NCI-H524 (cell line): ENCODE results near the gene HSD17B8.

ENCODE experiments used
- DNase-seq, 2 experiments: peaks; one replicate each; lab custom pipeline; 2025; lab: John Stamatoyannopoulos, UW

Gene HSD17B8

DNA sequence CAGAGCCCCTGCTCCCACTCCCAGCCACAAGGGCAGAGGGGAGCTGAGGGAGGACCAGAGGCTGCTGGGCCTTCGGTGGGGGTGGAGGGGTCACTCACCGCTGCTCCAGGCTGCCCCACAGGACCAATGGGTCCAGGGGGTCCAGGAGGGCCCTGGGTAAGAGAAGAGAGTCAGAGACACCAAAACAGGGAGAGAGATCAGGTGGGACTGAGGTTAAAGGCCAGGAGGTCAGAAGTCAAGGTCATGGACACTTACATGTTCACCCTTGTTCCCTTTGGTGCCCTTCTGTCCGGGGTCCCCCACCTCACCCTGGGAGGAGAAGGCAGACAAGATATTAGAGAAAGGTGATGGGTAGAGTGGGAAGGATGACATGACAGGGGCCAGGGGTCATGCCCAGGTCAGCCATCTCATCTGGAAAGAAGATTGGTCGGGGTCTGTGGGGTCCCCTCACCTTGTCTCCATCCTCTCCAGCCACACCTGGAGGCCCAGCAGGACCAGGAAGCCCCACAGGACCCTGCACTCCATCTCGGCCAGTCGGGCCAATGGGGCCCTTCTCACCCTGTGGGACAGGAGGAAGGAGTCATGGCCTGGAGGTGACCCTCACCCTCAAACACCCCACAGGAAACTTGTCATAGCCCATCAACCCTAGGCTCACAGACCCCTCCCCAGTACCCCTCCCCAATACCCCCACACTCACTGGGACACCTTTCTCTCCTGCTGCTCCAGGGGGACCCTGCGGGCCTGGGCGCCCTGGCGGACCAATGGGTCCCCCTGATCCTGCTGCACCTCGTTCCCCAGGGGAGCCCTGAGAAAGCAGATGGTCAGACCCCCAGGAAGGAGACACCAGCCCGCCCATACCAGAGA lies 33.2 kb upstream of the HSD17B8 start:
- no peak for DNase-seq

DNA sequence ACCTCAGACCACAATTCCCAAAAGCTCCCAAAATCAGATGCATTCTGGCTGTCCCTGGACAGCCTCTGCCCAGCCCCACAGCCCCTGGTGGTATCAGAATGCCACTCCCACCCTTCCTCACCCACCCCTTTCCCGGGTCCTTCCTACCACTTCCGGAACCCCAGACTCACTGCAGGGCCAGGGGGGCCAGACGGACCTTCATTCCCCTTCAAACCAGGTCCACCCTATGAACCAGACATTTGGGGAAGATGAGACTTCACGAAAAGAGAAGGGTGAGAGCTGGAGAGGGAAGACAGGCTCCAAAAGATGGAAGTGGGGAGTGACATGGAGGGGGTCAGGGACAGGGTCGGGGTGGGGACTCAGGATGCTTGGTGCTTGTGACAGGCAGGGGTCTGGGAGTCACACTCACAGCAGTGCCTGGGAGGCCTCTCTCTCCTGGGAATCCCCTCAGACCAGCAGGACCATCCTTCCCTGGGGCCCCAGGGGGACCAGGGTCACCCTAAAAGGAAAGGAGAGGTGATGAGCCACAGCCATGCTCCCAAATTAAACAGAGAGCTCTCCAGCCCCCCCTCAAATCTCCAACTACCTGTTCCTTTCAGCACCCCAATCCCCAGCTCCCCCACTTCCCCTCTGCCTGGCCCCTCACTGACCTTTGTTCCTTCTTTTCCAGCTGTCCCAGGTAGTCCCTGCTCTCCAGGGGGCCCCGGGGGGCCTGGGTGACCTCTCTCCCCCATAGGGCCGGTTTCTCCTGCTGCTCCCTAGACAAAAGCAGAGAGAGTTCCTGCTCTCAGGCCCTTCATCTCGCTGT lies 32.4 kb upstream of the HSD17B8 start:
- DNase-seq = no peak

DNA sequence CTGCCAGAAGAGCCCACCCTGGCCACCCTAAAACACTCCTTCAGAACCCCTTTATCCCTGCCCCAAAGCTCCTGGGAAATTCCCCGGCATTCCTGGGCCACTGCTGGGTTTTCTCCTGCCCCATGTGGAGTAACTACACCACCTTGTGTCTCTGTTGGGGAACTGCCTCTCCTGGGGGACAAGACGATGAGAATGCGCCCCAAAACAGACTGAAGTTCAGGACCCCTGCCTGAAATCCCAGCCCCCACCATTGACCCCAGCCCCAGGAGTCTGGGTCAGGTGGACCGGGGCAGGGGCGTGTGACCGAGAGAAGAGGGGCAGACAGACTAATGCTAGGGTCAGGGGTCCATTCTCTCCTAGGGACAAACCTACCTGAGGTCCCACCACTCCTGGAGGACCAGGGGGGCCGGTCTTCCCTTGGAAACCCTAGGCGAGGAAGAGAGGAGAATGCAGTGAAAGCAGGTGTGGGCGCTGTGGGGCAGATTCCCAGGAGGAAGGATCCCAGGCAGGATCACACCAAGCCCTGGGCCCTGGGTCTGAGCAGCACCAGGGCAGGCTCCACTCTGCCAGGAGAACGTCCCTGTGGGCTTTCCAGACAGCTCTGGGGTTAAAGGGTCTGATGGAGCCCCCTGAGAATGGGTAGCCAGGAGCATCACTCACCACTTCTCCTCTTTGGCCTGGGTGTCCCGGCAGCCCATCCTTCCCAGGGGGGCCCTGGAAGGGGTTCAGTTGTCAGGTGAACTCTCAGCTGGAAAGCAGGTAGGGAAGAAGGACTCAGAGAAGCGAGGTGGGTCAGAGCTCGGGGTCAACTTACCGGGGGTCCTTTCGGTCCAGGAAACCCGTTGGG lies 31.5 kb upstream of the HSD17B8 start:
- peak in 1 of 2 experiments; percentile 18 for DNase-seq

DNA sequence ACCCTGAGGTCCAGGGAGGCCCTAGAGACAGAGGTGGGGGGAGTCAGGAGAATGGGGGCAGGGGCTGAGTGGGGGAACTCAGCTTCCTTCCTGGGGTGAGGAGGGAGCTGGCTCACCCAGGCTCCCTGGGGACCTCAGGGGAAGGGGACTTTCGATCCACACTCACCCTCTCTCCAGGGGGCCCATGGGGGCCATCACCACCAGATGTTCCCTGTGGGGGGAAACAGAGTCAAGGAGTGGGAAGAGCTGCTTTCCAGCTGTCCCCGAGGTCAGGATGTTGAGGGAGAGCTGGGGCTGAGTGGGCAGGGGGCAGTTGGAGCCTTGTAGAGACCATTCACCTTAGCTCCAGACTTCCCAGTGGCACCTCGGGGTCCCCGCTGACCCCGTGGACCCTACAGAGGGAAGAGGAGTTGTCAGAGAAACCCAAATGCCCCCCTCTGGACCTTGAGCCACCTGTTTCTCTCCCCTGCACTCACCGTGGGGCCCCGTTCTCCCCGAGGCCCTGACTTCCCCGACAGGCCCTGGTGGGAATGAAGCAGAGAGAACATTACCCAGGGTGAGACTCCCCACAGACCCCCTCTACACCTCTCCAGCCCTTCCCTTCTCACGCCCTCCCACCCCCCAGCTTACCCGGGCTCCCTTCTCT lies 30.8 kb upstream of the HSD17B8 start:
- no peak for DNase-seq

DNA sequence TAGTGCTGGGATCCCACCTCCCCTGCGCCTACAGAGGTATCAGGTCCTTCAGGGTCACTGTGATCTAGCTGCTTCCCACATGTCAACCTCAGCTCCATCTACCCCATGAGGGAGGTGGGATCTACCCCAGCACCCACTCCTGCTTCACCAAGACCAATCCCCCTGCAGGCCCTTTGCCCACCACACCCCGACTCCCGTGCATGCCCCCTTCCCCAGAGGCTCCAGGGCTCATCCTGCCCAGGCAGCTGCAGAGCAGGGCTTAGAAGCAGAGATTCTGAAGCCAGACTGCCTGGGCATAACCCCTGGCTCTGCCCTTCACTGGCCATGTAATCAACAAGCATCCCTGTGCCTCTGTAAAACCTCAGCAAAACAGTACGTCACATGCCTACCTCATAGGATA lies 29.7 kb upstream of the HSD17B8 start:
- DNase-seq = no peak

DNA sequence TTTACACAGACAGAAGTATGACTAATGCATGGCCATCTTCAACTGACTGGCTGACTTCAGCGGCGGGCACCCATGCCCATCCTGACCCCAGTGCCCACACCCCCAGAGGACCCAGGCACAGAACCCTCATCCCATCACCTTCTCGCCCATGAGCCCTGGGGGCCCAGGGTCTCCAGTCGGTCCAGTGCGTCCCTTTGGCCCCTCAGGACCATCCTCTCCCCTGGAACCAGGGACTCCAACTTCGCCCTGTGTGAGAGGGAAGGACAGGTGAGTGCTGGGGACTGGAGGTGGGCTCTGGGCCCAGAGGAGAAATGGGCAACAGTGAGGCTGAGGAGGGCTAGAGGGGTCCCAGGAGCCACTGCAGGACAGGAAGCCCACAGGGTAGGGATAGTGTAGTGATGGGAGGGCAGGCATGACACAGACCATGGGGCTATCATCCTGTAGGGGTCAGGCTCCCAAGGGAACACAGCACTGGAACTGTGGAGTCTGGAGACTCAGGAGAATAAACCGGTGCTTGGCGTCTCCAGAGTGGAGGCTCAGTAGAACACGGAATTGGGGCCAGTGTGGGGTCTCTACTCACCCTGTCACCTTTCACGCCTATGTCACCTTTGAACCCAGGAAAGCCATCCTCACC lies 28.9 kb upstream of the HSD17B8 start:
- no peak for DNase-seq

DNA sequence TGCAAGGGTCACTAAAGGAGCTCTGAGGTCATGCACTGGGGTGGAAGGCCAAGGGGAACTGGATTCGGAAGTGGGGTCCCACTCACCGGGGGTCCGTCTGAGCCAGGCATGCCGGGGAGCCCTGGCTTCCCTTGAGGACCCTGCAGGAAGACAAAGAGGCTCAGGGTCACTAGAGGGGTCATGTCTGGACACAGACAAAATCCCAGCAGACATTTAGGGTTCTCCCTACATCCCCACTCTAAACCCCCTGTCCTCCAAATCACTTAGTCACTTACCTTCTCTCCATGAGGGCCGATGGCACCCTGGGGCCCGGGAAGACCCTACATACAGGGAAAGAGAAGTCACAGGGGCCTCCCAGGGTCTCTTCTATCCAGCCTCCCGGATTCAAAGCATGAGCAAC lies 27.5 kb upstream of the HSD17B8 start:
- DNase-seq = no peak

DNA sequence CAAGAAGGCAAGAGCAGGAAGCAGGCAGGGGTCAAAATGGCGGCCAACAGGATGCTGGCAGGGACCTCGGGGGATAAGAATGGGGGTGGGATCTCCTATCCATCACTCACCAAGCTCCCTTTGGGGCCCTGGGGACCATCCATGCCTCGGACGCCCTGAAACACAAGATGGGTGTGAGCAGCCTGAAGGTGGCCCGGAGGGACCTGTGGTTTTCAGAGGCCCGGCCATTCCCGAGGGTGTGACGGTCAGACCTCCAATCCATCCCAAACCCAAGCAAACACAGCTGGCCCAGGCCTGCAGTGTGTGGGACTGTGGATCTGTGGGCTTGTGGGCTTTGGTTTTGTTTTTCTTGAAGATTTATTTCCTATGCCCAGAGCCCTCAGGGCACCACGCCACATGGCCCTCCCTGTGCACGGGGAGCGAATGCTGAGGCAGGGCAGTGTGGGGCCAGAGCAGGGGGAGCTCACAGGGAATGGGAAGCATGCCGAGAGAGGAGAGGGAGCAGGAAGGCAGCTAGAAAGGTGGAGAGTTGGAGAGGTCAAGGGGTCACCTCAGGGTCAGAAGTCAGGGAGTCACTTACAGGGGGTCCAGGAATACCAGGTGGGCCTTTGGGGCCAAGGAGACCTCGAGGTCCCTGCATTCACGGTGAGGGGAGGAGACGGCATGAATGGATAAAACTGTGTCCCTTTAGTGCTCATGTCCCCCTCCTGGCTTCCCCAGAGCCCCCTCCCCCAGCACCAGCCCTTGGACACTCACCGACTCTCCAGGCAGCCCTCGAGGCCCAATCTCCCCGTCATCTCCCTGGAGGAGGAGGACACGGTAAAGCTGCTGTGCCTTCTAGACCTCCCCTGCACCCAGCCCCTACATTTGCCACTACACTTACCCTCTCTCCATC lies 26.7 kb upstream of the HSD17B8 start:
- DNase-seq = no peak

DNA sequence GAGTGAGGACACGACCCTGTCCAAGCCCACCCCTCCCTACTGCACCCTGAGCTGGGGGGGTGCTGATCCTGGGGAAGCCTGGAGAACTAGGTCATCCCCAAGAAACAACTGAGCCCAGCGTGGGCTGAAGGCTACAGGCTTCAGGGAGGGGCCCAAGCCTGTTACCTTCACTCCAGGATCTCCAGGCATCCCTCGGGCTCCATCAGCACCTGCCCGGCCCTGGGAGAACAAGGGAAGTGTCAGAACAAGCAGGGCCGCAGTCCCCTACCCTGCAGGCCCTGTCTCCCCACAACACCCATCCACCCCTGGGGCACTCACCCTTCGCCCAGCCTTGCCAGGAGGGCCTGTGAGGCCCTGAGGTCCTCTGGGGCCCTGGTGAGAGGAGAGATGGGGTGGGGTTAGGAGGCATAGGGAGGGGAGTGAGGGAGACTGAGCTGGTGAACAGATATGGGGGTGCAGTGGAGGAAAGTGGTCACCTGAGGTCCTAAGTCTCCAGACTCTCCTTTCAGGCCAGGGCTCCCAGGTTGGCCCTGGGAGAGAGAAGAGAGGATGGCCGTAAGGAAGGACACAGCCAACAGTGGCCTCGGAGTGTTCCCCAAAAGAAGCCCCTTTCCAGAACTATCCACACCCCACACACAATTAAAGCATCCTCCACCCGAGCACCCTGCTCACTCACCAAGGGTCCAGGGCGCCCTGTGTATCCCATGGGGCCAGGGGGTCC lies 25.5 kb upstream of the HSD17B8 start:
- no peak for DNase-seq

DNA sequence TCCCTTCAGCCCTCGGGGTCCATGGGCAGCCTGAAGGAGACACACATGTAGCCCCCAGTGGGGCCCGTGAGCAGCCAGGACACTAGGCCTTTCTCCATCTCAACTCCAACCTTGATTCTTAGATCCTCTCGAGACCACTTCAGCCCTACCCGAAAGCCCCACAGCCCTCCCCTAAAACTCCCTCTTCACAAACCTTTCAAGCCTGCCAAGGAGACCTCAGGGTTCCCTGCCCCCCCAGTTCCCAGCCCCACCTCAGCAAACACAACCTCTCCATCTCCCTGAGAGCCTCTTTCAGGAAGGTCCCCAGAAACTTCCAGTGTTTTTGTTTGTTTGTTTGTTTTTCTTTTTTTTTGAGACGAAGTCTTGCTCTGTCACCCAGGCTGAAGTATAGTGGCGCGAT lies 23.3 kb upstream of the HSD17B8 start:
- no peak for DNase-seq

DNA sequence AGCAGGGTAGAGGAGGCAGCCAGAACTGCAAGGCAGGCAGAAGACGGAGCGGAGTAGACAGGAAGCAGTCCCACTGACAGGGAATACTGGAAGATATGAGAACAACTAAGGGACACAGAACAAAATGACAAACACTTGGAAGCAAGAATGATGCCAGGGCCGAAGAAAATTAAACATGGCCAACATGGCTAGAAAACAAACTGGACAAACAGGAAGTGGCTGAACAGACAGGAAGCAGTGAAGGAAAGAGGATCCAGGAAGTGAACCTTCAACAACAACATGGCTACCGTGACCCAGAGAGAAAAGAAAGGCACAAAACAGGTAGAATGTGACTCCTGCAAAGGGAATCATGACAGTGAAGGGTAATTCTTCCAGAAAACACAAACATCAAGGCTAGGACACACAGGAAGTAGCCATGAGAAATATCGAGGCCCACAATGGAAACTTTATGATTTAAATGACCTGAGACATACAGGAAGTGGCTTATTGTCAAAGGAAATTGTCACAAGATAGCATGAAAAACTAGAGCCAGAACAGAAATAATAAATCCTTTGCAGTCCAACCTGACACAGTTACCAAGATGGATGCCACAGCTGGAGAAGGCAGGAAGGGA lies 21.3 kb upstream of the HSD17B8 start:
- no peak for DNase-seq

DNA sequence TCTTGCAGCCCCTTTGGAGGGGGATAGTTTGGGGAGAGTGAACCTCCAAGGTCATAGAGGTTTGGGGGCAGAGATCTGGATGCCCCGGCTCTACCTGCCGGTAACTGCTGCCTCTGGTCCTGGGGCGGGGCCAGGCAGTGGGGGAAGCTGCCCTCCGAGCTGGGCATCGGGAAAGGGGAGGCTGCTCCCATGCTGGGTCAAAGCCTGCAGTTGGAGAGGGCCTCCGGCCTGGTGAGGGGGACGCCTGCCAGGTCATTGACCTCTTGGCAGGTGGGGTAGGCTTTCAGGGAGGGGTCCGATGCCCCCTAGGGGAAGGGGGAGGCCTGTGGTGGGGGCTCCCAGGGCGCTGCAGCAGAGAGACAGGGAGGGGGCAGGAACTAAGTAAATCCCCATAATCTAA lies 19.3 kb upstream of the HSD17B8 start:
- no peak for DNase-seq

DNA sequence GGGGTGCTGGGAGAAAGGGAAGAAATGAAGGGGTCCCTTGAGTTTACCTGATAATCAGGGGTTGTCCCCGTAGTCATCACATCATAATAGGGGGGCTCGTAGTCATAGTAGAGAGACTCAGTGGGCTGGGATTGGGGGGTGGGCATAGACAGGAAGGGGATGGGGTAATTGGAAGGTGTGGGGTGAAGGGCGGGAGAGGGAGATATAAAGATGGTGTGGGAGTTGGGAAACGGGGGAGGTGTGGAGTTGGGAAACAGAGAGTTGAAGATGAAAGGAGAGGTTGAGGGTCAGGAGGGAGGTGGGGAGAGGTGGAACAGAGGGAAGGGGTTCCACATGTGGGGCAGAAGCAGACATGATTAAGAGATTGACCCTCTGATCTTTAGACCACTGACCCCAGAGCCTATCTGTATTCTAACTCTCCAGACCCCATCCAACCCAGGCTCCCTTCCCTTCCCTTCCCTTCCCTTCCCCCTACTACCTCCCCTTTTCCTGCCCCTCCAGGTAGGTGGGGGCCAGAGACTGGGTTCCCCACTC lies 18.7 kb upstream of the HSD17B8 start:
- DNase-seq = no peak

DNA sequence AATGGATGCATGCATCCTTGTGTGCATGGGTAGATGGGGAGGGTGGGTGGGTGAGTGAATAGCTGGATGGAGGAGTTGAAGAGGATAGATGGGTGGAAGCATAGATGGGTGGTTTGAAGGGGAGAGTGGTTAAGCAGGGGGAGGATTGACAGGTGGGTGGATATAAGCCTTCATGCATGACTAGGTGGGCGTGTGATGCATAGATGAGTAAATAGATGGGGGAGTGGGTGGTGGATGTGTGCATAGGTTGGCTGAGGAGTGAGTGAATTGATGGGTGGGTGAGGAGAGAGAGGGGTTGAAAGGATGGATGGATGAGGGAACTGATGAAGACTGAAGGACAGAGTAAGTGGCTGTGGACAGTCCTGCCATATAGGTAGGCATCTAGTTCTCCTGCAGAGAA lies 16.6 kb upstream of the HSD17B8 start:
- no peak for DNase-seq

DNA sequence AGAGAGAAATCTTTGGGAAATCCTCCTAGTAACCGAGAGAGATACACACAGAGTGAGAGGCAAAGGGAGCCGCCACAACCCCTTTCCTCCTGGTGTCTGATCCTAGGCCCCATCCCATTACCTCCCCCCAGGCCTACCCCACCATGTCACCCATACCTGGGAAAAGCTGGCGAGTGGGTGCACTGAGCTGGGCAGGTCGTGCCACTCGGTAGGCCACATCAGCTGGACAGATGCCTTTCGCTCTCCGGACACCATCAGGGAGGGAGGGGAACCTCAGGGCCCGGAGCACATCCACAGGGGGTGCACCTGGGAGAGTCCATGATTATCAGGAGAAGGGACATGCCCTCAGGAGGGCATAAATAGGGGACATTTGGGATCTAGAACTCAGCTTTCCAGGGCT lies 15.3 kb upstream of the HSD17B8 start:
- no peak for DNase-seq

DNA sequence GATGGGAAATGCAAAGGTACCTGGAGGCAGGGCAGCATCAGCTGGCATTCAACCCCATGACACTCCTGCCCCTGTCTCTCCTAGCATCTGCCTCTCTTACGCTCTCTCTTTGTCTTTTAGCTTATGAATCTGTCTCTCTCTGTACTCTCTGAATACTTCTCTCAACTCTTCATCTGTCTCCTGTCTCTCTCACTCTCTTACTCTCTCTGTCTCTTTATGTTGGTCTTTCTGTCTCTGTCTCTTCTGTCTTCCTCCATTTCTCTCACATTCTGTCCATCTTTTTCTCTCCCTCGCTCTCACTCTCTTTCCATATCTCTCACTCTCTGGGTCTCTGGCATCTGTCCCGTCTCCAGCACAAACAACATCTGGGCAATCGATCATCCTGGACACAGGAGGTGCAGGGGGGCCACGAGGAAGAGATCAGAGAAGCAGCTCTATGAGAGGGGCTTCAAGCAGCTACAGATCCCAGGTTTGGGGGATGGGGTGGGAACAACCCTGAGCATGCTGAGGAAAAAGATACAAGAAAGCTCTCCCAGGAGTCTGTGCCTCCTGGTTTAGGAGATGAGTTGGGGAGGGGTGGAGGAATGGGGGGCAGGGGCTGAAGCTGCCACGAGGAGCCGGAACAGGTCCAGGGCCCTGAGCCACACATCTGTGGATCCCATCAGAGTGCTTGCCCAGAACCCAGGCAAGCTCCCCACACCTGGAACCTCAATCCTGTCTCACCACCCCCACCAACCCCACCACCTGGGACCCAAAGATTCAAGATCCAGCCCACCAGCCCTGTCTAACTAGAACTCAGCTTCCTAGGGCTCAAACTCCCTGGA lies 14.6 kb upstream of the HSD17B8 start:
- no peak for DNase-seq

DNA sequence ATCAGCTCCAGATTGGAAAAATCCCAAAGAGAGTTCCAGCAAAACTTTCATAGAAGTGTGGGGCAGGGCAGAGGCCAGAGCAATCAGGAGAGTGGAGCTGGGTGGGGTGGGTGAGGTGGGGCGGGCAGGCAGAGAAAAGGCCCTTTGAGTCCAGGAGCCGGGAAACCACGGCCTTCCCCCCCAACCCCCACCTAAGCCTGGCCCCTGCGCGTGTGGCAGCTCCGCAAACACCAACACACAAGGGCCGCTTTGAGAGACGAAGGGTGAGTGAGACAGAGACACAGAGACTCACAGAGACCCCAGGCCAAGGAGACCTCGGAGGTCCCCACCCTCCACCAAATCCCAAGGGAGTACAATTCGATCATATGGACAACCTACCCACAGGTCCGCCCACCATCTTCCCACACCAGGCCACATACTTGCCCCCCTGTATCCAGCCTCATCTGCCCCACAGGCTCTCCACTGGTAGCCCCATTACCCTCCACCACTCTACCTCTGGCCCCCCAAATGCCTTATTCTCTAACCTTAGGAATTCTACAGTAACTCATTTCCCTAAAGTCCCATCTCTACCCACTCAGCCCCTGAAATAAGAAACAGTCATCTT lies 13.8 kb upstream of the HSD17B8 start:
- no peak for DNase-seq
